WTC11 (cell line): Measurements from ENCODE around the gene PRRG1. TPM values are rescaled to one million over a fixed set of nuclear protein-coding genes. Genes with fewer than 3 reads are reported as not detected.

Experiments
- ATAC-seq: fragments of 200-7000 bp; cut with Tn5 transposase; 2 replicates; pipeline ENCODE4 v1.10.0; 2021; ENCODE audit warnings: mild to moderate bottlenecking, moderate library complexity
- CTCF ChIA-PET: fragments of 300-600 bp; sonication (Branson Sonifier 250); formaldehyde crosslinking; loops from one replicate; lab custom pipeline; 2021; ENCODE audit warnings: antibody characterized with exemption; lab: Charles Lee
- POLR2A ChIA-PET: fragments of 350-600 bp; sonication (Branson Sonifier 250); formaldehyde crosslinking; loops from one replicate; lab custom pipeline; 2021; ENCODE audit warnings: antibody characterized with exemption; lab: Charles Lee
- DNase-seq: peaks from one replicate; pipeline ENCODE4 v3.0.0; 2021; ENCODE audit warnings: low spot score
- H3K27ac Mint-ChIP-seq: 2 replicates; pipeline ENCODE4 v1.8.0; 2021; ENCODE audit warnings: mixed read lengths
- H3K27me3 Mint-ChIP-seq: 2 replicates; pipeline ENCODE4 v1.8.0; 2021; ENCODE audit warnings: low read depth, mild to moderate bottlenecking, moderate library complexity, mixed read lengths
- H3K36me3 Mint-ChIP-seq: 2 replicates; pipeline ENCODE4 v1.8.0; 2021; ENCODE audit warnings: mixed read lengths
- H3K4me1 Mint-ChIP-seq: 2 replicates; pipeline ENCODE4 v1.8.0; 2022; ENCODE audit warnings: mixed read lengths
- H3K4me3 Mint-ChIP-seq: 2 replicates; pipeline ENCODE4 v1.8.0; 2021; ENCODE audit warnings: mild to moderate bottlenecking, moderate library complexity, mixed read lengths
- H3K9me3 Mint-ChIP-seq: 2 replicates; pipeline ENCODE4 v1.8.0; 2021; ENCODE audit warnings: mixed read lengths
- AR ChIP-seq: fragments of 250-450 bp; sonication (Bioruptor Pico); IDR thresholded peaks from 2 replicates; pipeline ENCODE4 v1.9.0; 2021; ENCODE audit warnings: mild to moderate bottlenecking
- CREB1 ChIP-seq: sonication (generic); formaldehyde crosslinking; IDR thresholded peaks from 2 replicates; pipeline ENCODE4 v1.8.0; 2023; ENCODE audit warnings: mild to moderate bottlenecking, missing genetic modification reagents
- E2F1 ChIP-seq: sonication (generic); formaldehyde crosslinking; IDR thresholded peaks from 2 replicates; pipeline ENCODE4 v1.8.0; 2022; ENCODE audit warnings: mild to moderate bottlenecking, missing genetic modification reagents
- ELF4 ChIP-seq: sonication (generic); formaldehyde crosslinking; IDR thresholded peaks from 2 replicates; pipeline ENCODE4 v1.8.1; 2022; ENCODE audit warnings: low read depth, mild to moderate bottlenecking, moderate library complexity, missing genetic modification reagents
- FOXP4 ChIP-seq: sonication (generic); formaldehyde crosslinking; IDR thresholded peaks from 2 replicates; pipeline ENCODE4 v1.8.0; 2022; ENCODE audit warnings: mild to moderate bottlenecking, missing genetic modification reagents
- MAX ChIP-seq: sonication (generic); formaldehyde crosslinking; IDR thresholded peaks from 2 replicates; pipeline ENCODE4 v1.8.0; 2022; ENCODE audit warnings: mild to moderate bottlenecking, missing genetic modification reagents
- MLX ChIP-seq: sonication (generic); formaldehyde crosslinking; IDR thresholded peaks from 2 replicates; pipeline ENCODE4 v1.8.1; 2023; ENCODE audit warnings: mild to moderate bottlenecking, missing genetic modification reagents, moderate library complexity
- NFE2L1 ChIP-seq: sonication (generic); formaldehyde crosslinking; IDR thresholded peaks from 2 replicates; pipeline ENCODE4 v1.8.1; 2023; ENCODE audit warnings: missing genetic modification reagents
- ZMAT4 ChIP-seq: fragments of 250-450 bp; sonication (Bioruptor Pico); IDR thresholded peaks from 2 replicates; pipeline ENCODE4 v1.9.0; 2021; ENCODE audit warnings: mild to moderate bottlenecking
- ZNF232 ChIP-seq: sonication (generic); formaldehyde crosslinking; IDR thresholded peaks from 2 replicates; pipeline ENCODE4 v1.8.0; 2022; ENCODE audit warnings: mild to moderate bottlenecking, missing genetic modification reagents
- ZNF281 ChIP-seq: sonication (generic); formaldehyde crosslinking; IDR thresholded peaks from 2 replicates; pipeline ENCODE4 v1.8.0; 2023; ENCODE audit warnings: mild to moderate bottlenecking, missing genetic modification reagents
- ZNF416 ChIP-seq: fragments of 250-450 bp; sonication (Bioruptor Pico); IDR thresholded peaks from 2 replicates; pipeline ENCODE4 v1.9.0; 2021; ENCODE audit warnings: mild to moderate bottlenecking, inconsistent platforms
- ZNF425 ChIP-seq: fragments of 250-450 bp; sonication (Bioruptor Pico); conservative IDR thresholded peaks from 2 replicates; pipeline ENCODE4 v1.9.0; 2021; ENCODE audit warnings: mild to moderate bottlenecking
- ZNF671 ChIP-seq: fragments of 250-450 bp; sonication (Bioruptor Pico); IDR thresholded peaks from 2 replicates; pipeline ENCODE4 v1.8.0; 2021; ENCODE audit warnings: mild to moderate bottlenecking
- total RNA-seq: library from RNA; stranded (reverse); gene quantifications from 3 replicates; pipeline ENCODE4 v1.2.3, GENCODE V29; 2021

Gene PRRG1
- total RNA-seq, 1 experiment from 2014 or later: 8.1 TPM

- no peak for TF ChIP-seq FOXP4
- no peak for TF ChIP-seq MAX (CRISPR knock-in tag)
- no peak for TF ChIP-seq ELF4
- TF ChIP-seq MLX (CRISPR knock-in tag): no peak
- TF ChIP-seq ZNF425 (CRISPR knock-in tag): no peak
- TF ChIP-seq E2F1 (CRISPR knock-in tag): no peak
- TF ChIP-seq NFE2L1 (CRISPR knock-in tag): no peak
- TF ChIP-seq ZMAT4: no peak
These were observed 18.5 kb upstream of the PRRG1 start (continued) for GRCh38 chrX:37330642-37331041.

GRCh38 chrX:37331546-37331945 lies 17.6 kb upstream of the PRRG1 start:
- no peaks in the 10 kb centered on the region for H3K9me3 Mint-ChIP-seq
- H3K27me3 Mint-ChIP-seq: no peaks in the 10 kb centered on the region
- DNase-seq: no peak
- TF ChIP-seq CREB1 (CRISPR knock-in tag) (no peak), ZNF232 (CRISPR knock-in tag) (no peak), ZNF281 (no peak)
- ChIA-PET POLR2A (no interaction called here), CTCF (no interaction called here)
- H3K4me1 Mint-ChIP-seq: peaks cover 10% of the 10 kb centered on the region
- no peaks in the 10 kb centered on the region for H3K36me3 Mint-ChIP-seq
- no peak overlapping the region for H3K4me3 Mint-ChIP-seq
- no peak for ATAC-seq
- H3K27ac Mint-ChIP-seq: no peak overlapping the region

- H3K9me3 Mint-ChIP-seq: no peaks in the 10 kb centered on the region
- DNase-seq (no peak), ATAC-seq (no peak)
- H3K4me1 Mint-ChIP-seq: peaks cover 13% of the 10 kb centered on the region
- TF ChIP-seq AR (CRISPR knock-in tag) (no peak), ZNF671 (CRISPR knock-in tag) (no peak), ZNF416 (CRISPR knock-in tag) (no peak)
- POLR2A ChIA-PET: no interaction called here
- CTCF ChIA-PET: no interaction called here
- H3K27ac Mint-ChIP-seq: no peak overlapping the region
- no peaks in the 10 kb centered on the region for H3K36me3 Mint-ChIP-seq
- no peak overlapping the region for H3K4me3 Mint-ChIP-seq
- no peaks in the 10 kb centered on the region for H3K27me3 Mint-ChIP-seq
These were observed 17.1 kb upstream of the PRRG1 start for GRCh38 chrX:37332055-37332454.
